Nephron progenitor cell (in vitro differentiated cells): Measurements from ENCODE around the gene ITGA6.

Experiments used
- DNase-seq: peaks from one replicate; pipeline ENCODE4 v3.0.0; 2021
- H3K27ac Mint-ChIP-seq: 2 replicates; pipeline ENCODE4 v1.8.0; 2021; ENCODE audit warnings: mild to moderate bottlenecking, moderate library complexity, mixed read lengths
- H3K27me3 Mint-ChIP-seq: 2 replicates; pipeline ENCODE4 v1.8.0; 2021; ENCODE audit warnings: mild to moderate bottlenecking, low read depth, mixed read lengths; ENCODE audit not compliant: poor library complexity
- H3K36me3 Mint-ChIP-seq: 2 replicates; pipeline ENCODE4 v1.8.0; 2021; ENCODE audit warnings: low read depth, mixed read lengths
- H3K4me1 Mint-ChIP-seq: 2 replicates; pipeline ENCODE4 v1.8.0; 2021; ENCODE audit warnings: mixed read lengths
- H3K4me3 Mint-ChIP-seq: 2 replicates; pipeline ENCODE4 v1.8.0; 2021; ENCODE audit warnings: mild to moderate bottlenecking, moderate library complexity, mixed read lengths
- H3K9me3 Mint-ChIP-seq: 2 replicates; pipeline ENCODE4 v1.8.0; 2021; ENCODE audit warnings: mild to moderate bottlenecking, moderate library complexity, mixed read lengths
- CTCF ChIP-seq: fragments of 200-600 bp; sonication (generic); IDR thresholded peaks from 2 replicates; pipeline ENCODE4 v1.5.0; 2021; ENCODE audit warnings: antibody characterized with exemption

Gene ITGA6

GRCh38 chr2:172454404-172455120 is 27.2 kb downstream of the ITGA6 start:
- H3K4me1 Mint-ChIP-seq = peaks cover 5% of the 10 kb centered on the region
- H3K36me3 Mint-ChIP-seq = no peaks in the 10 kb centered on the region
- no peak overlapping the region for H3K4me3 Mint-ChIP-seq
- peaks cover 16% of the 10 kb centered on the region for H3K27me3 Mint-ChIP-seq
- no peaks in the 10 kb centered on the region for H3K9me3 Mint-ChIP-seq
- H3K27ac Mint-ChIP-seq = no peak overlapping the region
- TF ChIP-seq CTCF = no peak
- no peak for DNase-seq

GRCh38 chr2:172455121-172455515 is 27.7 kb downstream of the ITGA6 start:
- DNase-seq = no peak
- no peak overlapping the region for H3K27ac Mint-ChIP-seq

DNA sequence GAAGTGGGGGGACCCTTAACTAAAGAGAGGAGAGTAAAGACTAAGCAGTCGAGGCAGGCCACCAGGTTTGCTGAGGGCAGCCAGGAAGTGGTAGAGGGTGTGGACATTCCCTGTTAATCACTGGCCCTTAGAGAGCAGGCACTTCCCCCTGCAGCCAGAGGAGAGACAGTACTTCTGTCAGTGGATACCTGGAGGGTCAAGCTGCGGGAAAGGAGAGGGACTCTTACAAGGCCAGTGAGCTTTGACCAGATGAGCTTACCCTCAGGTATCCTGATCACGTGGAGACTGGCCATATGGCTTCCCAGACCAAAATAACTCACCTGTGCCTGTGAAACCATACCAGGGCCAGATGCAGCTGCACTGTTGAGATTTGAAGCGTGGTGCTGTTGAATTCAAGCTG is 28.6 kb downstream of the ITGA6 start:
- H3K9me3 Mint-ChIP-seq = no peaks in the 10 kb centered on the region
- no peak overlapping the region for H3K27ac Mint-ChIP-seq
- TF ChIP-seq CTCF = no peak
- H3K4me3 Mint-ChIP-seq = no peak overlapping the region
- no peaks in the 10 kb centered on the region for H3K36me3 Mint-ChIP-seq
- no peak for DNase-seq
- peaks cover 5% of the 10 kb centered on the region for H3K4me1 Mint-ChIP-seq
- peaks cover 11% of the 10 kb centered on the region for H3K27me3 Mint-ChIP-seq

More at GRCh38 chr2:172455121-172455515, 27.7 kb downstream of the ITGA6 start:
- H3K36me3 Mint-ChIP-seq = no peaks in the 10 kb centered on the region
- H3K4me3 Mint-ChIP-seq = no peak overlapping the region
- TF ChIP-seq CTCF = no peak
- no peaks in the 10 kb centered on the region for H3K9me3 Mint-ChIP-seq
- peaks cover 5% of the 10 kb centered on the region for H3K4me1 Mint-ChIP-seq
- H3K27me3 Mint-ChIP-seq = peaks cover 13% of the 10 kb centered on the region

DNA sequence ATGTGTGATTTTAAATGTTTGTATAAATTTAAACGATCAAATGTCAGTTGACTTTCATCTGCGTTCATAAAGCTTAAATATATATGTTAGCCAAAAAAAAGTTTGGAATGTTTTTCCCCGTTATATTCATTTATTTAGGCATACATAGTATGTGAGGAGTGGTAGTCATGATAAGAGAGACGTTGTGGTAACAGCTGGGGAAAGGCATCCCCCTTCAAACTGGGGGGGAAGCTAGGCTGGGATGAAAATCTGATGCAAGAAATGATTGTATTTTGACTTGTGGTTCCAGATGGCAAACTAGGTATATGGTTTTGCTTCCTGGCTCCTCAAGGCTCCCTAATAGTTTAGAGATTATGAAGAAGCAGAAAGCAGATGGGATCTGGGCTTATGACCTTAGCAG is 30.1 kb downstream of the ITGA6 start:
- no peaks in the 10 kb centered on the region for H3K36me3 Mint-ChIP-seq
- DNase-seq = no peak
- no peak overlapping the region for H3K27ac Mint-ChIP-seq
- no peak for TF ChIP-seq CTCF
- no peaks in the 10 kb centered on the region for H3K9me3 Mint-ChIP-seq
- peaks cover 17% of the 10 kb centered on the region for H3K27me3 Mint-ChIP-seq
- H3K4me3 Mint-ChIP-seq = no peak overlapping the region
- H3K4me1 Mint-ChIP-seq = peaks cover 9% of the 10 kb centered on the region

DNA sequence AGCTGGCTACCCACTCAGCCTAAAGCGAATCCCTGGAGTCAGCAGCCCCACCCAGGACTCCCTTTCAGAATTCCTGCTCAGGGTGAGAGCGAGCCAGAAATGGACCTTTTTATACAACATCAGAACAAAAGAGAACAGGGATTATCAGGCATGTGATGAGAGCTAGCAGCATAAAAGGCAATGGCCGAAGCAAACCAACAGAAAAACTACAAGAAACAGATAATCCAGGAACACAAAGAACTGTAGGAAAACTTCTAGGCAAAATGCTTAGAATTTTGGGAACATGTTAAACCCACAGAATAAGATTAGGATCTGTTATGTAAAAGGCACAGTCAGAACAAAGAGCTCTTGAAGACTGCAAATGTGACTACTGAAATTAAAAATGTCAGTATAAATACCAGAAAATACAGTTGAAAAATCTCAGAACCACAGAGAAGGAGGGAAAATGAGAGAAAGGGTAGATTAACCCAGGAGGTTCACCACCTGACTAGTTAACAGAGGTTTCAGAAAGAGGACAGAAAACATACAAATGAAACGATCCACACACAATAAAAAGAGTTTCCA is 31.3 kb downstream of the ITGA6 start:
- no peak for DNase-seq
- Mint-ChIP-seq H3K36me3 (no peaks in the 10 kb centered on the region), H3K27ac (no peak overlapping the region), H3K27me3 (peaks cover 17% of the 10 kb centered on the region), H3K9me3 (no peaks in the 10 kb centered on the region), H3K4me1 (peaks cover 9% of the 10 kb centered on the region), H3K4me3 (no peak overlapping the region)
- no peak for TF ChIP-seq CTCF

DNA sequence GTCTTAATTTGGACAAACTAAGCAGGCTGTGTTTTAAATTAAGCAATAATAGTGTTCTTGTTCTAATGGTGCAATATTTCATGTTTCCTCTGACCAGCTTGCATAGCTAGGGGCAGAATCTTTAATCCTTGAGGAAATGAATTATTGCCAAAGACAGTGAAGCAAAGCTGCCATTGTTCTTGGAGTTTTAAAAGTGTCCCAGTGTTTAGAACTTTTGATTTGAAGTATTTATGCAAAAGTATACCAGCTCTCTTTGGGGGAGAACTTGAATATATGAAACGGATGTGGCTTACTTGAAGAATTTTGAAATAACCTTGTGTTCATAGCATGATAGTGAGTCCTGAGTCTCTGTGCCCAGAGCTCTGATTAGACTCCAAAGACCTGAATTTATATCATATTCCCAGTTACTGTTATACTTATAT is 33.4 kb downstream of the ITGA6 start:
- Mint-ChIP-seq H3K27me3 (peaks cover 19% of the 10 kb centered on the region), H3K36me3 (no peaks in the 10 kb centered on the region), H3K27ac (no peak overlapping the region), H3K4me3 (no peak overlapping the region), H3K4me1 (peaks cover 7% of the 10 kb centered on the region), H3K9me3 (no peaks in the 10 kb centered on the region)
- TF ChIP-seq CTCF = no peak
- no peak for DNase-seq
